NCI-H748 (cell line): Measurements from ENCODE around the gene GRM1.

ENCODE experiments used
- DNase-seq: peaks from one replicate; lab custom pipeline; 2025; ENCODE audit not compliant: unreplicated experiment; lab: John Stamatoyannopoulos, UW

The GRM1 gene

DNA sequence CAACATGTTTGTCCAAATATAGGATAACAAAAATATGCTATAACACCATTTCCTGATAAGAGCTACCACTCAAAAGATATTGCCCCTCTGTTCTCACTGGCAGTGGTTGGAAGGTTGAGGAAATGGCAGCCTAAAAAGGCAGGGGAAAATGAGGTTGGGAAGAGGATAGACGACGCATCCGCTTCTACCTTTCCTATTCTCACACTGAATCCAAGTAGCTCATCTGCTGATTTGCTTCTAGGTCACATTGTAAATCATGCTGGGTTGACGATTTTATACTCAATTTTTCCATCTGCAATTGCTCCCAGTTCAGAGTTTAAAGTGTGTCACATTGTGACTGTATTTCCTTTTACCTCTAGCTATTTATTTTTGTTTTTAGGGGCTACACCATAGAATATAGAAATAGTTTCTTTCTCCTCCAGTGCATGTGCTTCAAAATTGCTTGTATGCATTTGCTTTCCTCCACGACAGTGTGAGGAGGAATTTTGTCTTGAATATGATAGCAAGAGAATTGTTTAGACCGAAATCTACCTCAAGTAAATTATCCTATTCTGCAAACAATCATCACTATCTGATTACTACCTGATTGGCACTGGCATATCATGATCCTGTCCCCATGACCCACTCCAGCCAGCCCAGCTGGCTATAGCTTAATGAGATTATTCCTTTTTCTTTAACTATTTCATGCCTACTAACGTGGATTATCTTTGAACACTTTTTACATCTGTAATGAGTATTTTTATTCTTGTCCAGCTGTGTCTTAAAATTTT is 335.2 kb downstream of the GRM1 start:
- no peak for DNase-seq

DNA sequence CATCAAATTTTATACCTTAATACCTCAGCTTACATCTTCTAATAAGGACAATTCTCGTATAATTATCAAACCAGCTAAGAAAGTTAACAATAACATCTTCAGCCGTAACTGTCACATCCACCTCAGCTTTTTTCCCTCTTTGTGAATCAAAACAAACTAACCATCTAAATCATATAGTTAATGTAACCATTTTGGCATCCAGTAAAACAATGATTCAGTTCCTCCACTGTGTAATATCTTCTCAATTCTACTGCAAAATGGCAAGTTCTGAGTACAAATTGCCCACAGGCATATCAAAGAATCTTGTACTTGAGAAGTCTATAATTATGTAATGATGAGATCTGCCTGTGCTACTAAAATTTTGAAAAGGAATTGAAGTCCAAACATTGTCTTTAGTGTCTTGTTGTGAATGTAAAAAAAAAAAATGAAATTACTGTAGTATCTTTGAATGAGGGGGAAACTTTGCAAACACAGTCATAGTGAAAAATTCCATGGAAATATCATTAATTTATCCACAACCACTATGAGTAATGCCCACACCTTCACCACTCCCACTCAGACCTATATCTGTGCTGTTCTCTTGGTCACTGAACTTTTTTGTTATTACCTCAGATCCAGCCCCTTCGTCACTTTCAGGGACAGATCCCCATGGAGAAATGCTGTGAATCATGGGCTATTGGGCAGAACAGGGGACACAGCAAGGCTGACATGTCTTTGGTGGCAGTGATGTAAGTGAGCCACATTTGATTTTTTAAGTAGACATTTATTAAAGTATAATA is 336.1 kb downstream of the GRM1 start:
- no peak for DNase-seq

DNA sequence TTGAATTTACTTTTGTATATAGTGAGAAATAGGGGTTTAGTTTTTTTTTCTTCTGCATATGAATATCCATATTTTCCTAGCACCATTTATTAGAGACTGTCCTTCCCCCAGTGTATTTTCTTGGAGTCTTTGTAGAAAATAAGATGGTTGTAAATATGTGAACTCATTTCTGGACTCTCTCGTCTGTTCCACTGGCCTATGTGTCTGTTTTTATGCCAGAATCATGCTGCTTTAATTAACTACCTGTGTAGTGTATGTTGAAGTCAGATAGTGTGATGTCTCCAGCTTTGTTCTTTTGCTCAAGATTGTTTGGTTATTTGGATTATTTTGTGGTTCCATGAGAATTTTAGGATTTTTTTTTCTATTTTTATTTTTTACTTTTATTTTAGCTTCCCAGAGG is 338.2 kb downstream of the GRM1 start:
- DNase-seq = no peak

DNA sequence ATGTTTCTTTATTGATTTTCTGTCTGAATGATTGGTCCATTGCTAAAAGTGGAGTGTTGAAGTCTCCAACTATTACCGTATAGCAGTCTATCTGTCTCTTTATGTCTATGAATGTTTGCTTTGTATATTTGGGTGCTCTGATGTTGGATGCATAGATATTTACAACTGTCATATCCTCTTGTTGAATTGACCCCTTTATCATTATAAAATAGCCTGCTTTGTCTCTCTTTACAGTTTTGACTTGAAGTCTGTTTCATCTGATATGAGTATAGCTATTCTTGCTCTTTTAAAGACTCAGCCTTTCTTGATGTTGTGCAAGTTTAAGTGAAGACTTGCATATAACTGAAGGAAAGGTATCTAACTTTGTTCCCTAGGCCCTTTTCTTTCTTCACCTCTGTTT is 341.0 kb downstream of the GRM1 start:
- DNase-seq = no peak

DNA sequence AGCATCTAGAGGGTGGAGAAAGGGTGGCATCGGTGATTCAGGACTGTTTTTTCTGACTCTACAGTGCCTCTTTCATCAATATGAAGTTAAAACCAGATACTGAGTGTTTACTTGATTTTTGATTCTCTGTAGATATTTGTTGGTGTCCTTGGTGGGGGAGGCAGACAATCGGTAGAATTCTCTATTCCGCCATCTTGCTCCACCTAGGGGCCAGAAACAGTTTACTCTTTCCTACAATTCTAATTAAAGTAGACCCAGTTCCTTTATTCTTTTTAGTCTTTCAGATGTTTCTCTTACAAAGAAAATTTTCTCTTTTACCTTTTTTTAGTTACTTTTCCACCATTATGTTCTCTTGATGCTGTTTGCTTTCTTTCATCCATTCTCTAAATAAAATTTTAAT is 352.6 kb downstream of the GRM1 start:
- DNase-seq = no peak

DNA sequence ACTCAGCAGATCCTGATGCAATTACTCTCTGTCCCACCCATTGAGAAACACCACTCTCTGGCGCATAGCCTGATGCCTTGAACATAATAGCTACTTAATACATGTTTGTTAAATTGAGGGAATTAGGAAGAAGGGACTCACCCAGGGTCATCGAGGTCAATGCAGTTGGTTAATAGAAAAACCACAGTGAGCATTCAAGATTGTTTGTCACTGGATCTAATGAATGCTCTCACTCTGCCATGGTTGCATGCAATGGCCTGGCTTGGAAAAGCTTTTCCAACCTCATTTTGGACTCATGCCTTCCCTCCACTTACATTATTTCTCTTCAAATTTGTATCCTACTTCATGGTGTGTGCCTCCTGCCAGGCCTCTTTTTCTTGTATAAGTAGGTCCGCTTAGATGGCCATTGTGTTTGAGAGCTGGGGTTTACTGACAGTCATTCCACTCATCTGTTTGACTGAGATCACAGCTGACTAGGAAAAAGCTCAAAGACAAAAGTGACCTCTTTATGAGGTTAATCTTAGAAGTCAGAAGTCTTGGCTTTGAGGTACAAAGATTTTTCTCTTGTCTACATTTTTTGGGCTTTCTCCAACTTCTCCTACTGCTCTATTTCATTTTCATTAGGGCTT is 360.0 kb downstream of the GRM1 start:
- DNase-seq = no peak

DNA sequence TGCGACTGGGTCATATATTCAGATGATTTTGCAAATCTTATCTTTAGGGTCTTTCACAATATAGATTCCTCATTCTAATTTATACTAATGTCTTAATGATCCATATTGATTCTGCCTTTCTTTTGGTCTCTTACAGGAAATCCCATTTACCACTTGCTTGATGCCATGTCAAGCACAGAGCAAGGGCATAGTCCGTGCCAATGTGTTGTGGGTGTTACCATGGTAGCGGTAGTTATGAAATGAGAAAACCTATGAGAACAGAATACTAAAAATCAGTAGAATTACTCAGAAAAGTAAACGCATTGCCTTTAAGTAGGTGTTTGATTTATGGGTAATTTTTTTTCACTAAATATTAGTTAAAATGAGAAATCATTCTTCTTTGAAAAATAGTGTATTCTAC is 360.9 kb downstream of the GRM1 start:
- no peak for DNase-seq

DNA sequence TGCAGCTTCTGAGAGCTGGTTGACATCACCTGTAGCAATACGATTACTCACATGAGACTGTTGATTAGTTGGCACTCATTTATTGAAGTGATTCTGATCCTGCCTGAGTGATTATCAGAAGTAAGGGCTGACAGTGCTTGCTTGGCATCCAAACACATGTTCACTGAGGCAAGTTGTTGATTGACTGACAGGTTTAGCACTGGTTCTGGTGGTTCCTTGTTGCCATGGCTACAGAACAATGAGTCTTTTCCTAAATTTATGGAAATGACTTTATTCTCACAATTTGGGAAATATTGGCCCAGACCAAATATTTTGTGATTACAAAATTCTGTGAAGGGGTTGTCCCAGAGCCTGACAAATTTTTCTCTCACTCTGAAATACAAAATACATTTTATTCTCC is 368.8 kb downstream of the GRM1 start:
- DNase-seq = no peak

DNA sequence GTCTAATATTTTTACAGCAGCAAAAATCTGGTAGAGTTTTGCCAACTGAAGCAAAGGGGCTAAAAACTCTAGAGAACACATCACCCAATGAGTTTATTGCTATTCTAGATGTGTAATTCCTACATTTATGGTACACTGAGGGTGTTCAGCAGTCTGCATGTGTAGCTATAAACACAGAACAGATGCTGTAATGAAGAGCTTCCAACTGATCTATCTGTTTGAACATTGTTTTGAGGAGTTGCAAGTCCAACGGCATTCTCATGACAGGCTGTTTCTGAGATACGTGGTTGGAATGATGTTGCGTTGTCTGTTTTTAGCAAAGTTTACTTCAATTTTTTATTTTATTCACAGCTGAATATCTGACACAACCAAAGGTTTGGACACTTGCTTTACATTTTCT is 373.6 kb downstream of the GRM1 start:
- no peak for DNase-seq

DNA sequence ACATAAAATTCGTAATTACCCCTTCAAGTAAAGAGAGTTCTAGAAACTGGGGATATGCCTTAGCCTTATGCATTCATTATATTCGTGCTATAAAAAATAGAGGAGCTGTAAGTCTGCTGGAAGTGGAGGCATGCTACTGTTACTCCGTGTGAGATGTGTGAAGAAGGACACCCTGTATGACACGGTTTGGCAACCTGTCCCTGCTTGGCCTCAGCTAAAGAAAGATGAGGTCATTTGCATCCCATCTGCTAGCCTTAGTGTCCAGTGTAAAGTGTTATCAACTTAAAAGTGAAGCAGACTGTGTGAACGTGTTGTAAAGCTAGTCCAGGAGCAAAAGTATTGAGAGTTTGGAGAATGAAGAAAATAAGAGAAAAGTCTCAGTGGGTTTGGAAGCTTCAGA is 379.7 kb downstream of the GRM1 start:
- no peak for DNase-seq

DNA sequence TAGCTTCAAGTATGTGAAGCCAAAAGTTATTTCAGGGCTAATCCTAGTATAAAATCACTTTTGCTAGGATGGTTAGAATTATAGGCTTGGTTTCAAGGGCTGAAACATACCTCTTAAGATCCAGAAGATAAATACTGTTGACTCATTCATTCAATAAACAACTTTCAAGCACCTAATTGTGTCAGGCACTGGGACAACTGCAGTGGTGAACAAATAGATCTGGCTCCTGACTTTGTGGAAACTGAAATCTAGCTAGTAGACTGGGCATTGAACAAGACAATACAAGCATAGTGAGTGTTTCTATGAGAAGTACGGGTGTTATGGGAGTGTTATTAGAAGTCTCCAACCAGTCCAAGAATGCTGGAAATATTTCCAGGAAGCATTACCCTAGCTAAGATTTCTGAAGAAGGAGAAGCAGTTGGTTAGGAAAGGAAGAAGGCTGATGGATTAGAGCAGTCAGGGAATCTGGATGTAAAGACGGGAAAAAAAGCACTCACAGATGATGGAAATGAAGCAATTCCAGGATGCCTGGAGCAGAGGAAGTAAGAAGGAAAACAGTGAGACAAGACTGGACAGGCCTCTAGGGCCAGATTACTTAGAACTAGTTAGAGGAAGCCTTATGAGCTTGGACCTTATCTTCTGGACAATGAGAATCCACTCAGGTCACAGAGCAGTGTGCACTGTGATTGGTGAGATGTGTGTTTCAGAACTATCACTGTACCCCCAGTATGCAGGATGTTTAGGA is 382.2 kb downstream of the GRM1 start:
- DNase-seq = no peak

DNA sequence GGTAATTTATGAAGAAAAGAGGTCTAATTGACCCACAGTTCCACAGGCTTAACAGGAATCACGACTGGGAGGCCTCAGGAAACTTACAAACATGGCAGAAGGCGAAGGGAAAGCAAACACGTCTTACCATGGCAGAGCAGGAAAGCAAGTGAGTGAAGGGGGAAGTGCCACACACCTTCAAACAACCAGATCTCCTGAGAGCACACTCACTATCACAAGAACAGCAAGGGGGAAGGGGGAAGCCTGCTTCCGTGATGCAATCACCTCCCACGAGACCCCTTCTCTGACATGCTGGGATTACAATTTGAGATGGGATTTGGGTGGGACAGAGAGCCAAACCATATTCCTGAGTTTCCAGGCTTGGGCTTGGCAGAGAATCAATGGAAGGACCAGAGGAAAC is 390.7 kb downstream of the GRM1 start:
- no peak for DNase-seq

DNA sequence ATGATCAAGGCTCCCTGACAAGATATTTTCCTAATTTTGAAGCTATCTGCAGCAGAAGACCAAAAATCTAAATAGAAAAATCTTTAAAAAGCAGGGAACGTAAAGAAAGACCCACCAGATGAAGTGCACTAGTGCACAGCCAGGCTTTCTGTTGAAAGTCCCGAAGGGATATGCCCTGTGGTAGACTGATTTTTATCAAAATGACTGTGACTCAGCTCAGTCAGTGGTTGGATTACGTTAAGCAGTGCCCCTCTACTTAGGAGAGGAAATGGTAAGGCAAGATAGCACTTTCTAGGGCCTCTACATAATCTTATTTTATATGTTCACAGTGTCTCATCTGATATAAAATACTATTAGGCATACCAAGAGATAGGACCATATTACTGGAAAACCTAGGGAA is 391.4 kb downstream of the GRM1 start:
- no peak for DNase-seq

DNA sequence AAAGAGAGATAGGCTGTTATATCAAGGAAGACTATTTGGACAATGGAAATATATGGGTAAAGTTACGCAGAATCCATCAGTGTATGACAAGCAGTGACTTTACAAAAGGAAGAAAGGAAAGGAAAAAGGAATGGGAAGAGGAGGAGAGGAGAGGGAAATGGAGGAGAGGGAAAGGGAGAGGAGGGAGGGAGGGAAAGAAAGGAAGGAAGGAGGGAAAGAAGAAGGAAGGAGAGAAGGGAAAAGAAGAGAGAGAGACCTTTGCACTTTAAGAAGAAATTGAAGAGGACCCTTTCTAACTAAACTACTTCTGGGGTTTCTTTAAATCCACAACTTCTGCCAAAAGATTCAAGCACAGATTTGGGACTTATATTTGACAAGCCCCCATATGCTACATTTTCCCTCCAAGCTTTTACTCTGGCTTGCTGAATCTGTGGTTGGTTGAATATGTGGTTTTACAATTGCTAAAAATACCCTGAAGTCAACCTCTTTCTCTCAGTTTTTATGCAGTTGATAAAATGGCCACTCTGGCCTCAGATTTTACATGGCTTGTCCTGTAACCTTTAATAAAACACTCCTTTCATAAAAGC is 394.0 kb downstream of the GRM1 start:
- DNase-seq = no peak

DNA sequence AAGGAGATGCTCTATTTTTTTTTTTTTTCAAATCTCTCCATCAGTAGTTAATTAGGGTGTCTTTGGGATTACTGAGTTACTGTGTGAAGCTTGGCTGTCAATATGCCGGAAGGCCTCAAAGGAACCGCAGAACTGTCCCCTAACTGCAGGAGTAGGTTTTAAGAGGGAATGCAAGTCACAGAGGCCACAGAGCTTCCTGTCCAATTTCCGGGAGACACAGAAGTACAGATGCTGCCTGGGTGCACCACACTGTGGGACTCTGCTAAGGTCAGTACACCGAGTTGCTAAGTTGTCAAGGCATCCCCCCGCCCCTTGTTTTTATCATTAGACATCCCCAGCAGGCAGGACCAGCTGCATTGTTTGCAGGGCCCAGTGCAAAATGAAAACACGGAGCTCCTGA is 394.6 kb downstream of the GRM1 start:
- DNase-seq = no peak

DNA sequence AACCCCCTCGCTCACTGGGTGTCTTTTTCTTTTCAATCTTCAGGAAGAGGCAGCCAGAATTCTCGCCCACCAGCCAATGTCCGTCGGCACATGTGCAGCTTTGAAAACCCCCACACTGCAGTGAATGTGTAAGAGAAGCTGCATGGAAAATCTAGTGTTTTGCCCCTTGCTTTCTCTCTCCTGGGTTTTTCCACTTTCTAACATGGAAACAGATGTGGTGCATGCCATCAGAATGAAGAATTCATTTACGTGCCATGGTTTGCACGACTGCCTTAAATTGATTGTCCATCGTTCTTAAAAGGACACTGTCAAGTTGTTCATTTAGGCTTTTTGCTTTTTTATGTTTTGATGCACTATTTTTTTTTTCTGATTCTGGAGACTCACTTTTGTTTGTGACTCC is 397.7 kb downstream of the GRM1 start:
- no peak for DNase-seq

DNA sequence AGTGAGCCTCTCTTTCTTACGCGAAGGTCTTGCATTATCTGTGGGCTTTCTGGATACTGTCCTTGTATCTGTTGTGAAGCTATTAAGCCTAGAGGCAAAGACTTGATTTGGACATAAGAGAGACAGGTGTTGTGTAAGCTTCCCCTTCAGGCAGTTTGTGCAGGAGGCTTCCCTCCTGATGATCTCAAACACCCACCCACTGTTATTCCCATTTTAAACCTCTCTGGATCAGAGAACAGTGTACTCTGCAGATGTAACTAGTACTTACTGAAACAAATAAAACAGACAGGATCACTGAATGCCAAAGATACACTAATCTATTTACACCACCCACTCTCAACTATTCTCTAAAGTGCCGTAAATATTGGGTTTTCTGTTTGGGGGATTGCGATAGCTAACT is 401.0 kb downstream of the GRM1 start:
- no peak for DNase-seq

DNA sequence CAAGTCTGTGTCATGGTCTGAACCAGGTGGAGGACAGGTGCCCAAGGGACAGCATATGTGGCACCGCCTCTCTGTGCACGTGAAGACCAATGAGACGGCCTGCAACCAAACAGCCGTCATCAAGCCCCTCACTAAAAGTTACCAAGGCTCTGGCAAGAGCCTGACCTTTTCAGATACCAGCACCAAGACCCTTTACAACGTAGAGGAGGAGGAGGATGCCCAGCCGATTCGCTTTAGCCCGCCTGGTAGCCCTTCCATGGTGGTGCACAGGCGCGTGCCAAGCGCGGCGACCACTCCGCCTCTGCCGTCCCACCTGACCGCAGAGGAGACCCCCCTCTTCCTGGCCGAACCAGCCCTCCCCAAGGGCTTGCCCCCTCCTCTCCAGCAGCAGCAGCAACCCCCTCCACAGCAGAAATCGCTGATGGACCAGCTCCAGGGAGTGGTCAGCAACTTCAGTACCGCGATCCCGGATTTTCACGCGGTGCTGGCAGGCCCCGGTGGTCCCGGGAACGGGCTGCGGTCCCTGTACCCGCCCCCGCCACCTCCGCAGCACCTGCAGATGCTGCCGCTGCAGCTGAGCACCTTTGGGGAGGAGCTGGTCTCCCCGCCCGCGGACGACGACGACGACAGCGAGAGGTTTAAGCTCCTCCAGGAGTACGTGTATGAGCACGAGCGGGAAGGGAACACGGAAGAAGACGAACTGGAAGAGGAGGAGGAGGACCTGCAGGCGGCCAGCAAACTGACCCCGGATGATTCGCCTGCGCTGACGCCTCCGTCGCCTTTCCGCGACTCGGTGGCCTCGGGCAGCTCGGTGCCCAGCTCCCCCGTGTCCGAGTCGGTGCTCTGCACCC is 405.2 kb downstream of the GRM1 start:
- peak; percentile 5 for DNase-seq

DNA sequence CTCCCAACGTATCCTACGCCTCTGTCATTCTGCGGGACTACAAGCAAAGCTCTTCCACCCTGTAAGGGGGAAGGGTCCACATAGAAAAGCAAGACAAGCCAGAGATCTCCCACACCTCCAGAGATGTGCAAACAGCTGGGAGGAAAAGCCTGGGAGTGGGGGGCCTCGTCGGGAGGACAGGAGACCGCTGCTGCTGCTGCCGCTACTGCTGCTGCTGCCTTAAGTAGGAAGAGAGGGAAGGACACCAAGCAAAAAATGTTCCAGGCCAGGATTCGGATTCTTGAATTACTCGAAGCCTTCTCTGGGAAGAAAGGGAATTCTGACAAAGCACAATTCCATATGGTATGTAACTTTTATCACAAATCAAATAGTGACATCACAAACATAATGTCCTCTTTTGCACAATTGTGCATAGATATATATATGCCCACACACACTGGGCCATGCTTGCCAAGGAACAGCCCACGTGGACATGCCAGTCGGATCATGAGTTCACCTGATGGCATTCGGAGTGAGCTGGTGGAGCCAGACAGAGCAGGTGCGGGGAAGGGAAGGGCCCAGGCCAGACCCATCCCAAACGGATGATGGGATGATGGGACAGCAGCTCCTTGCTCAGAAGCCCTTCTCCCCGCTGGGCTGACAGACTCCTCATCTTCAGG is 406.0 kb downstream of the GRM1 start:
- no peak for DNase-seq

DNA sequence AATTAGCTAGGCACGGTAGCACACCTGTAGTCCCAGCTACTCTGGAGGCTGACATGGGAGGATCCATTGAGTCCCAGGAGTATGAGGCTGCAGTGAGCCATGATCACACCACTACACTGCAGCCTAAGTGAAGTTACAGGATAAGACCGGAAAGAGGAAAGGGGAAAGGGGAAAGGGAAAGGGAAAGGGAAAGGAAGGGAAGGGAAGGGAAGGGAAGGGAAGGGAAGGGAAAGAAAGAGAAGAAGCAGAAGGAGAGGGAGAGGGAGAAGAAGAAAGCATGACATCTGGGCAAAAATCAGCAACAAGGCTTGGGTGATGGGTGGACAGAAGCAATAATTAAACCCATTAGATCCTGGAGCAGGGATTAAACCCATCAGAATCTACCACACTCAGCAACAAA is 413.0 kb downstream of the GRM1 start:
- no peak for DNase-seq
